IMR-90 (cell line): Measurements from ENCODE around the gene AQP12B. TPM values are rescaled to one million over a fixed set of nuclear protein-coding genes. Genes with fewer than 3 reads are reported as not detected.

Experiments used
- ATAC-seq: fragments of 200-7000 bp; cut with Tn5 transposase; 2 replicates; pipeline ENCODE4 v1.9.1; 2020; ENCODE audit warnings: low read depth, mild to moderate bottlenecking, moderate library complexity
- BruUV-seq: library from RNA; stranded (reverse); fragments of 400-500 nt; replicated peaks from 2 replicates; lab custom pipeline; 2021; lab: Mats Ljungman, UMichigan
- CTCF ChIA-PET: fragments of 300-600 bp; formaldehyde crosslinking; extraction: SDS; loops from one replicate; lab custom pipeline; 2021; ENCODE audit warnings: antibody characterized with exemption; lab: Yijun Ruan, JAX
- POLR2A ChIA-PET: fragments of 300-600 bp; sonication (Branson Sonifier 250); formaldehyde crosslinking; loops from one replicate; lab custom pipeline; 2022; ENCODE audit warnings: antibody characterized with exemption; ENCODE audit not compliant: unreplicated experiment; lab: Charles Lee
- DNase-seq: peaks from one replicate; pipeline ENCODE4 v3.0.0; 2013
- H2AFZ ChIP-seq: replicated peaks from 2 replicates; pipeline ENCODE3; 2013; ENCODE audit warnings: low read length, mild to moderate bottlenecking; ENCODE audit not compliant: poor library complexity
- H2AK5ac ChIP-seq: 2 replicates; pipeline ENCODE4 v1.6.1; 2013; ENCODE audit warnings: low read depth, low read length, inconsistent platforms
- H2AK9ac ChIP-seq: replicated peaks from 2 replicates; pipeline ENCODE3; 2013; ENCODE audit warnings: mild to moderate bottlenecking, low read depth, low read length, moderate library complexity; ENCODE audit not compliant: poor library complexity
- H2BK120ac ChIP-seq: 2 replicates; pipeline ENCODE4 v1.6.1; 2013; ENCODE audit warnings: low read depth, low read length, inconsistent platforms
- H2BK15ac ChIP-seq: 3 replicates; pipeline ENCODE4 v1.6.1; 2013; ENCODE audit warnings: low read depth, low read length, inconsistent platforms
- H2BK20ac ChIP-seq: 2 replicates; pipeline ENCODE4 v1.6.1; 2013; ENCODE audit warnings: low read depth, mild to moderate bottlenecking, inconsistent platforms, low read length, moderate library complexity
- H2BK5ac ChIP-seq: 2 replicates; pipeline ENCODE4 v1.6.1; 2013; ENCODE audit warnings: mild to moderate bottlenecking, low read depth, low read length, inconsistent platforms; ENCODE audit not compliant: poor library complexity, severe bottlenecking
- H3K14ac ChIP-seq: replicated peaks from 2 replicates; pipeline ENCODE4 v1.6.1; 2013; ENCODE audit warnings: low read depth, low read length, inconsistent platforms
- H3K18ac ChIP-seq: 2 replicates; pipeline ENCODE4 v1.6.1; 2013; ENCODE audit warnings: low read depth, low read length, control low read depth
- H3K23ac ChIP-seq: 2 replicates; pipeline ENCODE4 v1.6.1; 2013; ENCODE audit warnings: low read depth, low read length, inconsistent platforms
- H3K27ac ChIP-seq: 2 replicates; pipeline ENCODE4 v1.5.1; 2013; ENCODE audit warnings: mild to moderate bottlenecking, control low read depth, low read length; ENCODE audit not compliant: insufficient read depth
- H3K27me3 ChIP-seq: 2 replicates; pipeline ENCODE4 v1.6.1; 2013; ENCODE audit warnings: low read length; ENCODE audit not compliant: control insufficient read depth, insufficient read depth
- H3K36me3 ChIP-seq: 2 replicates; pipeline ENCODE4 v1.6.1; 2013; ENCODE audit warnings: low read length, mixed read lengths; ENCODE audit not compliant: control insufficient read depth, insufficient read depth
- H3K4ac ChIP-seq: 2 replicates; pipeline ENCODE4 v1.6.1; 2013; ENCODE audit warnings: low read depth, low read length, inconsistent platforms
- H3K4me1 ChIP-seq: 2 replicates; pipeline ENCODE4 v1.6.1; 2013; ENCODE audit warnings: low read length, mixed read lengths; ENCODE audit not compliant: control insufficient read depth, insufficient read depth
- H3K4me2 ChIP-seq: 2 replicates; pipeline ENCODE4 v1.6.1; 2013; ENCODE audit warnings: low read depth, mild to moderate bottlenecking, control low read depth, low read length, moderate library complexity
- H3K4me3 ChIP-seq: 2 replicates; pipeline ENCODE4 v1.5.1; 2013; ENCODE audit warnings: low read depth, mild to moderate bottlenecking, control low read depth, low read length, moderate library complexity; ENCODE audit not compliant: insufficient read depth
- H3K56ac ChIP-seq: 2 replicates; pipeline ENCODE4 v1.6.1; 2013; ENCODE audit warnings: low read length, inconsistent platforms; ENCODE audit not compliant: insufficient read depth; ENCODE audit errors: extremely low read depth
- H3K79me1 ChIP-seq, 2 experiments: 2 replicates each; pipeline ENCODE4 v1.6.1; 2013; ENCODE audit warnings: low read length in 2 of 2, inconsistent platforms in 1 of 2, low read depth in 1 of 2
- H3K9ac ChIP-seq: 2 replicates; pipeline ENCODE4 v1.6.1; 2013; ENCODE audit warnings: low read depth, low read length, control low read depth
- H3K9me1 ChIP-seq: 2 replicates; pipeline ENCODE4 v1.6.1; 2013; ENCODE audit warnings: low read length, inconsistent platforms; ENCODE audit not compliant: insufficient read depth
- H3K9me3 ChIP-seq: 2 replicates; pipeline ENCODE4 v1.6.1; 2013; ENCODE audit warnings: low read length; ENCODE audit not compliant: control insufficient read depth, insufficient read depth
- H4K20me1 ChIP-seq: 2 replicates; pipeline ENCODE4 v1.6.1; 2013; ENCODE audit warnings: low read length, inconsistent platforms; ENCODE audit not compliant: insufficient read depth
- H4K5ac ChIP-seq: 2 replicates; pipeline ENCODE4 v1.6.1; 2013; ENCODE audit warnings: mild to moderate bottlenecking, low read depth, low read length, control low read depth
- H4K8ac ChIP-seq, 2 experiments: 2 replicates each; pipeline ENCODE4 v1.6.1; 2013; ENCODE audit warnings: low read depth in 2 of 2, low read length in 2 of 2, control low read depth in 1 of 2, inconsistent platforms in 1 of 2
- H4K91ac ChIP-seq: 2 replicates; pipeline ENCODE4 v1.6.1; 2013; ENCODE audit warnings: low read depth, low read length, inconsistent platforms; ENCODE audit not compliant: insufficient read depth
- BHLHE40 ChIP-seq: fragments of 150-350 bp; IDR thresholded peaks from 2 replicates; pipeline ENCODE4 v1.6.1; 2016; ENCODE audit warnings: mild to moderate bottlenecking, low read depth, low read length
- CEBPB ChIP-seq: IDR thresholded peaks from 2 replicates; pipeline ENCODE4 v1.6.1; 2012; ENCODE audit warnings: low read depth, low read length, improper control_type of control experiment
- CHD1 ChIP-seq: IDR thresholded peaks from 2 replicates; pipeline ENCODE4 v1.6.1; 2012; ENCODE audit warnings: low read depth, low read length, improper control_type of control experiment
- FOS ChIP-seq: fragments of 150-350 bp; IDR thresholded peaks from 2 replicates; pipeline ENCODE4 v1.6.1; 2016; ENCODE audit warnings: low read depth, low read length
- MAFK ChIP-seq: IDR thresholded peaks from 2 replicates; pipeline ENCODE4 v1.6.1; 2012; ENCODE audit warnings: low read depth, low read length, improper control_type of control experiment
- MAZ ChIP-seq: IDR thresholded peaks from 2 replicates; pipeline ENCODE4 v1.6.1; 2012; ENCODE audit warnings: low read depth, mild to moderate bottlenecking, low read length, improper control_type of control experiment, moderate library complexity, borderline replicate concordance
- MXI1 ChIP-seq: IDR thresholded peaks from 2 replicates; pipeline ENCODE4 v1.6.1; 2012; ENCODE audit warnings: low read depth, mild to moderate bottlenecking, low read length, moderate library complexity, borderline replicate concordance
- NFE2L2 ChIP-seq: fragments of 150-350 bp; IDR thresholded peaks from 2 replicates; pipeline ENCODE4 v1.6.1; 2016; ENCODE audit warnings: low read depth, mild to moderate bottlenecking, low read length
- POLR2A ChIP-seq: IDR thresholded peaks from 2 replicates; pipeline ENCODE4 v1.6.1; 2012; ENCODE audit warnings: mild to moderate bottlenecking, low read depth, low read length
- RAD21 ChIP-seq: IDR thresholded peaks from 2 replicates; pipeline ENCODE4 v1.6.1; 2012; ENCODE audit warnings: low read length, improper control_type of control experiment
- RCOR1 ChIP-seq: IDR thresholded peaks from 2 replicates; pipeline ENCODE4 v1.6.1; 2012; ENCODE audit warnings: mild to moderate bottlenecking, low read length, improper control_type of control experiment; ENCODE audit not compliant: insufficient replicate concordance
- RFX5 ChIP-seq: IDR thresholded peaks from 2 replicates; pipeline ENCODE4 v1.8.0; 2012; ENCODE audit warnings: low read depth, mild to moderate bottlenecking, low read length, moderate library complexity
- SMC3 ChIP-seq: fragments of 150-350 bp; IDR thresholded peaks from 2 replicates; pipeline ENCODE4 v1.6.1; 2016; ENCODE audit warnings: low read depth, mild to moderate bottlenecking, antibody characterized with exemption, low read length, moderate library complexity
- WGBS, 2 experiments: methylation state at CpG; one replicate each; pipeline versions ENCODE4 v1.1.5 to v1.1.7; 2013; ENCODE audit warnings: missing lambda C conversion rate in 2 of 2; ENCODE audit not compliant: insufficient read length in 1 of 2; ENCODE audit errors: extremely low coverage in 2 of 2; 5-methylcytosine and 5-hydroxymethylcytosine counted together
- dilution Hi-C: fragments of 300-500 bp; cut with HindIII; formaldehyde crosslinking; loops from one replicate; pipeline ENCODE4 v1.14.3; 2018; ENCODE audit warnings: low sequenced_read_pairs; ENCODE audit not compliant: unreplicated experiment
- in situ Hi-C: fragments of 300-500 bp; cut with MboI; formaldehyde crosslinking; loops from 3 replicates; pipeline ENCODE4 v1.14.3; 2019; ENCODE audit warnings: low sequenced_read_pairs, inconsistent platforms, mixed read lengths
- intact Hi-C: fragments of 100-400 bp; cut with micrococcal nuclease; formaldehyde crosslinking; loops from 2 replicates; pipeline ENCODE4 v1.10.0; 2022
- polyA plus RNA-seq, 3 experiments: library from polyadenylated mRNA; depleted of rRNA; stranded (reverse); fragments of >200 nt; gene quantifications; 2 replicates each; pipeline ENCODE4 v1.2.3, GENCODE V29; 2012; ENCODE audit warnings: low replicate concordance in 1 of 3
- total RNA-seq: library from RNA; depleted of rRNA; stranded (reverse); fragments of >200 nt; gene quantifications from 2 replicates; pipeline ENCODE4 v1.2.3, GENCODE V29; 2012
- TF ChIP-seq, protein P1 (sequence below): conservative IDR thresholded peaks from 2 replicates; pipeline ENCODE4 v1.5.1; 2012; ENCODE audit warnings: mild to moderate bottlenecking, low read depth, low read length, improper control_type of control experiment
- TF ChIP-seq, protein P2 (sequence below): fragments of 150-350 bp; IDR thresholded peaks from 2 replicates; pipeline ENCODE4 v1.6.1; 2017; ENCODE audit warnings: mild to moderate bottlenecking, antibody characterized with exemption, low read length, low read depth
- TF ChIP-seq, protein P3 (sequence below): fragments of 150-350 bp; IDR thresholded peaks from 2 replicates; pipeline ENCODE4 v1.6.1; 2016; ENCODE audit warnings: low read depth, mild to moderate bottlenecking, low read length, moderate library complexity, borderline replicate concordance

The AQP12B gene
- total and polyA plus RNA-seq, 2 of the 4 experiments (the other 2 are of a cell fraction), result not detected

DNA sequence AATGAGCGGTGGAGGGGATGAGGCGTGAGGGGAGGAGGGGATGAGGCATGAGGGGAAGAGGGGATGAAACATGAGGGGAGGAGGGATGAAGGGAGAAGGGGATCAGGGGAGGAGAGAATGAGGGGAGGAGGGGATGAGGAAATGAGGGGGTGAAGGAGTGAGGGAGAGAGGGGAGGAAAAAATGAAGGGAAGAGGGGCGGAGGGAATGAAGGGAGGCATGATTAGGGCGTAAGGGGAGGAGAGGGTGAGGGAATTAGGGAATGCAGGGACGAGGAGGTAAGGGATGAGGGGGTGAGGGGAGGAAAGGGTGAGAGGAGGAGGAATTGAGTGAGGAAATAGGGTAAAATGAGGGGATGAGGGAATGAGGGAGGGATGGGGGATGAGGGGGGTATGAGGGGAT is 49.5 kb upstream of the AQP12B start:
- Histone ChIP-seq H3K27ac (no peak overlapping the region), H2AFZ (no peak overlapping the region), H3K56ac (no peak overlapping the region), H3K79me1 (no peaks in the 10 kb centered on the region), H3K14ac (no peak overlapping the region), H2BK20ac (no peak overlapping the region), H3K27me3 (peaks cover 33% of the 10 kb centered on the region), H3K36me3 (no peaks in the 10 kb centered on the region), H3K4ac (no peak overlapping the region), H2AK9ac (no peak overlapping the region), H4K20me1 (no peaks in the 10 kb centered on the region; the same call in 1 of the 2 replicates), H3K4me3 (no peak overlapping the region), H3K9me3 (no peaks in the 10 kb centered on the region), H4K8ac (no peak overlapping the region), H3K4me1 (no peaks in the 10 kb centered on the region; the same call in 1 of the 2 replicates), H2BK120ac (no peak overlapping the region), H2BK5ac (no peak overlapping the region), H3K9ac (no peak overlapping the region), H3K23ac (no peak overlapping the region), H2BK15ac (no peak overlapping the region), H4K5ac (no peak overlapping the region), H3K4me2 (no peak overlapping the region), H4K91ac (no peak overlapping the region), H3K18ac (no peak overlapping the region), H2AK5ac (no peak overlapping the region), H3K9me1 (no peaks in the 10 kb centered on the region)
- no peak for ATAC-seq
- TF ChIP-seq MAZ (no peak), RAD21 (no peak), BHLHE40 (no peak), CEBPB (no peak), RCOR1 (no peak), MAFK (no peak), FOS (no peak), RFX5 (no peak), MXI1 (no peak), CHD1 (no peak), NFE2L2 (no peak), SMC3 (no peak), POLR2A (no peak)
- TF ChIP-seq, protein P1, sequence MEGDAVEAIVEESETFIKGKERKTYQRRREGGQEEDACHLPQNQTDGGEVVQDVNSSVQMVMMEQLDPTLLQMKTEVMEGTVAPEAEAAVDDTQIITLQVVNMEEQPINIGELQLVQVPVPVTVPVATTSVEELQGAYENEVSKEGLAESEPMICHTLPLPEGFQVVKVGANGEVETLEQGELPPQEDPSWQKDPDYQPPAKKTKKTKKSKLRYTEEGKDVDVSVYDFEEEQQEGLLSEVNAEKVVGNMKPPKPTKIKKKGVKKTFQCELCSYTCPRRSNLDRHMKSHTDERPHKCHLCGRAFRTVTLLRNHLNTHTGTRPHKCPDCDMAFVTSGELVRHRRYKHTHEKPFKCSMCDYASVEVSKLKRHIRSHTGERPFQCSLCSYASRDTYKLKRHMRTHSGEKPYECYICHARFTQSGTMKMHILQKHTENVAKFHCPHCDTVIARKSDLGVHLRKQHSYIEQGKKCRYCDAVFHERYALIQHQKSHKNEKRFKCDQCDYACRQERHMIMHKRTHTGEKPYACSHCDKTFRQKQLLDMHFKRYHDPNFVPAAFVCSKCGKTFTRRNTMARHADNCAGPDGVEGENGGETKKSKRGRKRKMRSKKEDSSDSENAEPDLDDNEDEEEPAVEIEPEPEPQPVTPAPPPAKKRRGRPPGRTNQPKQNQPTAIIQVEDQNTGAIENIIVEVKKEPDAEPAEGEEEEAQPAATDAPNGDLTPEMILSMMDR, result no peak
- TF ChIP-seq, protein P2, sequence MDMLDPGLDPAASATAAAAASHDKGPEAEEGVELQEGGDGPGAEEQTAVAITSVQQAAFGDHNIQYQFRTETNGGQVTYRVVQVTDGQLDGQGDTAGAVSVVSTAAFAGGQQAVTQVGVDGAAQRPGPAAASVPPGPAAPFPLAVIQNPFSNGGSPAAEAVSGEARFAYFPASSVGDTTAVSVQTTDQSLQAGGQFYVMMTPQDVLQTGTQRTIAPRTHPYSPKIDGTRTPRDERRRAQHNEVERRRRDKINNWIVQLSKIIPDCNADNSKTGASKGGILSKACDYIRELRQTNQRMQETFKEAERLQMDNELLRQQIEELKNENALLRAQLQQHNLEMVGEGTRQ, result no peak
- TF ChIP-seq, protein P3, sequence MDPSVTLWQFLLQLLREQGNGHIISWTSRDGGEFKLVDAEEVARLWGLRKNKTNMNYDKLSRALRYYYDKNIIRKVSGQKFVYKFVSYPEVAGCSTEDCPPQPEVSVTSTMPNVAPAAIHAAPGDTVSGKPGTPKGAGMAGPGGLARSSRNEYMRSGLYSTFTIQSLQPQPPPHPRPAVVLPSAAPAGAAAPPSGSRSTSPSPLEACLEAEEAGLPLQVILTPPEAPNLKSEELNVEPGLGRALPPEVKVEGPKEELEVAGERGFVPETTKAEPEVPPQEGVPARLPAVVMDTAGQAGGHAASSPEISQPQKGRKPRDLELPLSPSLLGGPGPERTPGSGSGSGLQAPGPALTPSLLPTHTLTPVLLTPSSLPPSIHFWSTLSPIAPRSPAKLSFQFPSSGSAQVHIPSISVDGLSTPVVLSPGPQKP, result no peak
- in situ Hi-C loops, result no loop called here
- BruUV-seq, result no TSS peak
- ChIA-PET CTCF (no interaction called here), POLR2A (no interaction called here)
- intact Hi-C loops, result no loop called here
- dilution Hi-C loops, result no loop called here
- WGBS, 2 experiments, result 72 to 98% methylated on average over 4 to 5 of the region's 5 CpGs
- DNase-seq, result no peak
